PC-3 (cell line): ENCODE measurements around the gene PRODH. TPM values are rescaled to one million over a fixed set of nuclear protein-coding genes. Genes with fewer than 3 reads are reported as not detected.
A peak's percentile ranks its signal among the peaks of the same experiment; 100 is the strongest.

Experiments used
- ATAC-seq: fragments of 200-7000 bp; cut with Tn5 transposase; 2 replicates; pipeline ENCODE4 v1.9.1; 2020; ENCODE audit warnings: mild to moderate bottlenecking, moderate library complexity
- Bru-seq: library from RNA; stranded (reverse); fragments of 400-500 nt; gene quantifications from one replicate; lab custom pipeline; 2021; lab: Mats Ljungman, UMichigan
- BruChase-seq, 2 experiments: library from RNA; stranded (reverse); fragments of 400-500 nt; gene quantifications; one replicate each; lab custom pipeline; 2021; lab: Mats Ljungman, UMichigan
- BruUV-seq: library from RNA; stranded (reverse); fragments of 400-500 nt; replicated peaks from 2 replicates; lab custom pipeline; 2021; lab: Mats Ljungman, UMichigan
- CTCF ChIA-PET: fragments of 300-600 bp; sonication (Branson Sonifier 250); formaldehyde crosslinking; loops from one replicate; lab custom pipeline; 2022; ENCODE audit warnings: antibody characterized with exemption; lab: Charles Lee
- POLR2A ChIA-PET: fragments of 300-600 bp; sonication (Branson Sonifier 250); formaldehyde crosslinking; loops from one replicate; lab custom pipeline; 2022; ENCODE audit warnings: antibody characterized with exemption; ENCODE audit not compliant: unreplicated experiment; lab: Charles Lee
- DNase-seq: peaks from one replicate; pipeline ENCODE4 v3.0.0-alpha.2; 2015
- H2AFZ ChIP-seq: fragments of 300-600 bp; sonication (generic); 2 replicates; pipeline ENCODE4 v1.6.0; 2016; ENCODE audit warnings: antibody characterized with exemption, low read length
- H3F3A ChIP-seq: fragments of 300-600 bp; sonication (generic); one replicate; pipeline ENCODE4 v1.6.0; 2017; ENCODE audit warnings: antibody characterized with exemption, low read length, control low read depth, mild to moderate bottlenecking; ENCODE audit not compliant: unreplicated experiment
- H3K27ac ChIP-seq: fragments of 300-600 bp; sonication (generic); 2 replicates; pipeline ENCODE4 v1.5.1; 2016; ENCODE audit warnings: mild to moderate bottlenecking, low read length
- H3K27me3 ChIP-seq: fragments of 300-600 bp; sonication (generic); 2 replicates; pipeline ENCODE4 v1.6.1; 2016; ENCODE audit warnings: low read length, mixed read lengths
- H3K36me3 ChIP-seq: fragments of 300-600 bp; sonication (generic); 2 replicates; pipeline ENCODE4 v1.6.1; 2016; ENCODE audit warnings: low read depth, mixed run types, low read length, mixed read lengths
- H3K4me1 ChIP-seq: fragments of 300-600 bp; sonication (generic); 2 replicates; pipeline ENCODE4 v1.5.1; 2016; ENCODE audit warnings: low read length; ENCODE audit not compliant: insufficient read depth
- H3K4me2 ChIP-seq: fragments of 300-600 bp; sonication (generic); 2 replicates; pipeline ENCODE4 v1.6.0; 2016; ENCODE audit warnings: low read length
- H3K4me3 ChIP-seq: fragments of 300-600 bp; sonication (generic); 2 replicates; pipeline ENCODE4 v1.5.1; 2016; ENCODE audit warnings: mild to moderate bottlenecking, low read length, mixed read lengths
- H3K79me2 ChIP-seq: fragments of 300-600 bp; sonication (generic); 2 replicates; pipeline ENCODE4 v1.6.1; 2017; ENCODE audit warnings: low read length, mixed read lengths
- H3K9ac ChIP-seq: fragments of 300-600 bp; sonication (generic); 2 replicates; pipeline ENCODE4 v1.6.0; 2016; ENCODE audit warnings: mild to moderate bottlenecking, low read length
- H3K9me2 ChIP-seq: fragments of 300-600 bp; sonication (generic); replicated peaks from 2 replicates; pipeline ENCODE4 v1.6.1; 2016; ENCODE audit warnings: mixed run types, low read length, mixed read lengths
- H3K9me3 ChIP-seq: fragments of 300-600 bp; sonication (generic); 2 replicates; pipeline ENCODE4 v1.6.1; 2016; ENCODE audit warnings: low read length, mixed read lengths
- H4K20me1 ChIP-seq: fragments of 300-600 bp; sonication (generic); 2 replicates; pipeline ENCODE4 v1.6.1; 2016; ENCODE audit warnings: low read length, mixed read lengths
- EZH2 ChIP-seq: fragments of 300-600 bp; sonication (generic); IDR thresholded peaks from one replicate; pipeline ENCODE4 v1.6.1; 2017; ENCODE audit warnings: antibody characterized with exemption, mild to moderate bottlenecking, low read length; ENCODE audit not compliant: unreplicated experiment
- EZH2phosphoT487 ChIP-seq: fragments of 300-600 bp; sonication (generic); IDR thresholded peaks from 2 replicates; pipeline ENCODE4 v1.6.1; 2018; ENCODE audit warnings: mild to moderate bottlenecking, antibody characterized with exemption, low read length, borderline replicate concordance
- intact Hi-C: fragments of 100-400 bp; cut with micrococcal nuclease; formaldehyde crosslinking; loops from 2 replicates; pipeline ENCODE4 v1.9.0; 2023
- long read RNA-seq: library from polyadenylated mRNA; unstranded; transcript quantifications from one replicate; pipeline ENCODE4 v2.0.0, GENCODE V29; 2021; ENCODE audit not compliant: unreplicated experiment
- total RNA-seq: library from RNA; depleted of rRNA; stranded (reverse); fragments of >200 nt; gene quantifications from 2 replicates; pipeline ENCODE4 v1.2.3, GENCODE V29; 2014; rRNA removed
- TF ChIP-seq, protein P1 (sequence below): fragments of 300-600 bp; sonication (generic); conservative IDR thresholded peaks from 2 replicates; pipeline ENCODE4 v1.5.1; 2017; ENCODE audit warnings: antibody characterized with exemption, low read depth, mild to moderate bottlenecking, low read length

The PRODH gene, protein sequence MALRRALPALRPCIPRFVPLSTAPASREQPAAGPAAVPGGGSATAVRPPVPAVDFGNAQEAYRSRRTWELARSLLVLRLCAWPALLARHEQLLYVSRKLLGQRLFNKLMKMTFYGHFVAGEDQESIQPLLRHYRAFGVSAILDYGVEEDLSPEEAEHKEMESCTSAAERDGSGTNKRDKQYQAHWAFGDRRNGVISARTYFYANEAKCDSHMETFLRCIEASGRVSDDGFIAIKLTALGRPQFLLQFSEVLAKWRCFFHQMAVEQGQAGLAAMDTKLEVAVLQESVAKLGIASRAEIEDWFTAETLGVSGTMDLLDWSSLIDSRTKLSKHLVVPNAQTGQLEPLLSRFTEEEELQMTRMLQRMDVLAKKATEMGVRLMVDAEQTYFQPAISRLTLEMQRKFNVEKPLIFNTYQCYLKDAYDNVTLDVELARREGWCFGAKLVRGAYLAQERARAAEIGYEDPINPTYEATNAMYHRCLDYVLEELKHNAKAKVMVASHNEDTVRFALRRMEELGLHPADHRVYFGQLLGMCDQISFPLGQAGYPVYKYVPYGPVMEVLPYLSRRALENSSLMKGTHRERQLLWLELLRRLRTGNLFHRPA
- 0.84 and 2.0 TPM in 2 replicates for total RNA-seq
- not detected for Bru-seq, nascent RNA
- not detected for BruChase-seq, experiment 1, labeled RNA remaining after a 6-hour chase
- percentile 3 among the genes with signal in this experiment for BruChase-seq, experiment 2, labeled RNA remaining after a 2-hour chase
- long read RNA-seq, result 0 reads

DNA sequence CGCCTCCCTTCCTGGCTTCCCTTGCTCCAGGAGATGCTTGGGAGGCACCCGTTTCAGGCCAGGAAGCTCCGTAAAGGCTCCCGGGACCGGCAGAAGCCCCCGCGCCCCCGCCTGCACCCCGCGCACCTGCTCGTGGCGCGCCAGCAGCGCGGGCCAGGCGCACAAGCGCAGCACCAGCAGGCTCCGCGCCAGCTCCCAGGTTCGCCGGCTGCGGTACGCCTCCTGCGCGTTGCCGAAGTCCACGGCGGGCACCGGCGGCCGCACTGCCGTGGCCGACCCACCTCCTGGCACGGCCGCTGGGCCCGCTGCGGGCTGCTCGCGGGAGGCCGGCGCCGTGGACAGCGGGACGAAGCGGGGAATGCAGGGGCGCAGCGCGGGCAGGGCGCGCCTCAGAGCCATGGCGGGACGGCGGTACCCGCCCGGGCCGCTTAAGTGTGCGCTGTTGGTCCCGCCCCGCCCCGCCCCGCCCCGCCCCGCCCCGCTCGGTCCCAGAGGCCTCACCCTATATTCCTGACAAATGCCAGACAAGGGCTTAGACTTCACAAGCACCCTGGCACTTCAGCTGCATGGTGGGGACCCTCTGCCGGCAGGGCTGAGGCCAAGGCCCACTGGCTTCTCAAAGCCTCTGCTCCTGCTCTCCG, at the start of gene PRODH:
PRODH (minus strand) TSS at position 405 of the 641 bp plus-strand sequence; CDS start at position 399, 6 bp downstream.
- intact Hi-C loops, result no loop called here
- H3K4me1 ChIP-seq, result no peaks in the 10 kb centered on the region
- H3K36me3 ChIP-seq, result no peaks in the 10 kb centered on the region
- no peak within 1 kb of the TSS for H3K4me2 ChIP-seq
- H4K20me1 ChIP-seq, result no peaks in the 10 kb centered on the region
- no peak within 1 kb of the TSS for H3K4me3 ChIP-seq
- H3K9ac ChIP-seq, result no peak within 1 kb of the TSS
- DNase-seq, result no peak
- ATAC-seq, result peak; percentile 78
- POLR2A ChIA-PET, result no interaction called here
- TF ChIP-seq, protein P1, sequence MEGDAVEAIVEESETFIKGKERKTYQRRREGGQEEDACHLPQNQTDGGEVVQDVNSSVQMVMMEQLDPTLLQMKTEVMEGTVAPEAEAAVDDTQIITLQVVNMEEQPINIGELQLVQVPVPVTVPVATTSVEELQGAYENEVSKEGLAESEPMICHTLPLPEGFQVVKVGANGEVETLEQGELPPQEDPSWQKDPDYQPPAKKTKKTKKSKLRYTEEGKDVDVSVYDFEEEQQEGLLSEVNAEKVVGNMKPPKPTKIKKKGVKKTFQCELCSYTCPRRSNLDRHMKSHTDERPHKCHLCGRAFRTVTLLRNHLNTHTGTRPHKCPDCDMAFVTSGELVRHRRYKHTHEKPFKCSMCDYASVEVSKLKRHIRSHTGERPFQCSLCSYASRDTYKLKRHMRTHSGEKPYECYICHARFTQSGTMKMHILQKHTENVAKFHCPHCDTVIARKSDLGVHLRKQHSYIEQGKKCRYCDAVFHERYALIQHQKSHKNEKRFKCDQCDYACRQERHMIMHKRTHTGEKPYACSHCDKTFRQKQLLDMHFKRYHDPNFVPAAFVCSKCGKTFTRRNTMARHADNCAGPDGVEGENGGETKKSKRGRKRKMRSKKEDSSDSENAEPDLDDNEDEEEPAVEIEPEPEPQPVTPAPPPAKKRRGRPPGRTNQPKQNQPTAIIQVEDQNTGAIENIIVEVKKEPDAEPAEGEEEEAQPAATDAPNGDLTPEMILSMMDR, result no peak
- TF ChIP-seq EZH2 (no peak), EZH2phosphoT487 (no peak)
- H3F3A ChIP-seq, result no peaks in the 10 kb centered on the region
- no peak within 1 kb of the TSS for H3K27ac ChIP-seq
- H3K79me2 ChIP-seq, result no peaks in the 10 kb centered on the region
- no peaks in the 10 kb centered on the region for H3K9me3 ChIP-seq
- H3K27me3 ChIP-seq, result no peaks in the 10 kb centered on the region
- no peaks in the 10 kb centered on the region for H3K9me2 ChIP-seq
- BruUV-seq, result no TSS peak
- CTCF ChIA-PET, result interaction anchor here (0.6 kb wide), 1 partner anchor 29 kb away, joined by 3 read pairs; no protein-coding TSS in a partner anchor
- H2AFZ ChIP-seq, result no peak within 1 kb of the TSS

DNA sequence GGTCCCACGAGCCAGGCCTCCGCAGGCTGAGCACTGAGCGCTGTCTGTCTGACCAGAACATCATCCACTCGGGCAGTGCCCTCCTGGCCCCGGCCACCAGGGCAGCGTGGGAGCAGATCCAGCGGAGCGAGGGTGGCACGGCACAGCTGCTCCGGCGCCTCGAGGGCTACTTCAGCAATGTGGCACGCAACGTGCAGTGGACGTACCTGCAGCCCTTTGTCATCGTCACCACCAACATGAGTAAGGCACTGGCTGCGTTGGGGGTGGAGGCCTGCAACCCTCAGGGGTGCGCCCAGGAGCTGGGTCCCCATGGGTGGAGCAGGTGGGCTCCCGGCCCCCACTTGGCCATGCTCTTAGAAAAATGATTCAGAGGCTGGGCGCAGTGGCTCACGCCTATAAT, 49.7 kb upstream of the PRODH start:
- ATAC-seq, result no peak

More for the DNA sequence above, 49.7 kb upstream of the PRODH start:
- Histone ChIP-seq H3F3A (no peaks in the 10 kb centered on the region), H3K9me3 (no peaks in the 10 kb centered on the region), H3K36me3 (no peaks in the 10 kb centered on the region), H3K9me2 (no peaks in the 10 kb centered on the region), H4K20me1 (no peaks in the 10 kb centered on the region), H3K9ac (no peak overlapping the region), H3K27ac (no peak overlapping the region), H3K4me2 (no peak overlapping the region), H3K27me3 (no peaks in the 10 kb centered on the region), H3K79me2 (no peaks in the 10 kb centered on the region), H2AFZ (no peak overlapping the region), H3K4me3 (no peak overlapping the region), H3K4me1 (no peaks in the 10 kb centered on the region)
- TF ChIP-seq, protein P1, result no peak
- no peak for TF ChIP-seq EZH2phosphoT487
- no peak for TF ChIP-seq EZH2
- BruUV-seq, result no TSS peak
- no peak for DNase-seq
- intact Hi-C loops, result no loop called here
- POLR2A ChIA-PET, result no interaction called here
- CTCF ChIA-PET, result no interaction called here
